ENCODE data around the gene OTOG. TPM values are rescaled to one million over a fixed set of nuclear protein-coding genes. Genes with fewer than 3 reads are reported as not detected.

OTOG gene
- total RNA-seq, 1 experiment from 2014 or later: not detected

- Mint-ChIP-seq H3K9me3 (ENCODE audit: unreplicated experiment) (no peaks in the 10 kb centered on the region), H3K4me3 (ENCODE audit: unreplicated experiment) (no peak overlapping the region), H3K4me1 (ENCODE audit: insufficient read depth, unreplicated experiment) (no peaks in the 10 kb centered on the region), H3K27me3 (ENCODE audit: insufficient read depth, unreplicated experiment) (peaks cover 28% of the 10 kb centered on the region), H3K27ac (ENCODE audit: low read depth, unreplicated experiment) (no peak overlapping the region), H3K36me3 (ENCODE audit: insufficient read depth, unreplicated experiment) (no peaks in the 10 kb centered on the region)
- intact Hi-C loops (cut with micrococcal nuclease): no loop called here
- no TSS peak for BruUV-seq (replicated peaks)
- TF ChIP-seq, protein P1, sequence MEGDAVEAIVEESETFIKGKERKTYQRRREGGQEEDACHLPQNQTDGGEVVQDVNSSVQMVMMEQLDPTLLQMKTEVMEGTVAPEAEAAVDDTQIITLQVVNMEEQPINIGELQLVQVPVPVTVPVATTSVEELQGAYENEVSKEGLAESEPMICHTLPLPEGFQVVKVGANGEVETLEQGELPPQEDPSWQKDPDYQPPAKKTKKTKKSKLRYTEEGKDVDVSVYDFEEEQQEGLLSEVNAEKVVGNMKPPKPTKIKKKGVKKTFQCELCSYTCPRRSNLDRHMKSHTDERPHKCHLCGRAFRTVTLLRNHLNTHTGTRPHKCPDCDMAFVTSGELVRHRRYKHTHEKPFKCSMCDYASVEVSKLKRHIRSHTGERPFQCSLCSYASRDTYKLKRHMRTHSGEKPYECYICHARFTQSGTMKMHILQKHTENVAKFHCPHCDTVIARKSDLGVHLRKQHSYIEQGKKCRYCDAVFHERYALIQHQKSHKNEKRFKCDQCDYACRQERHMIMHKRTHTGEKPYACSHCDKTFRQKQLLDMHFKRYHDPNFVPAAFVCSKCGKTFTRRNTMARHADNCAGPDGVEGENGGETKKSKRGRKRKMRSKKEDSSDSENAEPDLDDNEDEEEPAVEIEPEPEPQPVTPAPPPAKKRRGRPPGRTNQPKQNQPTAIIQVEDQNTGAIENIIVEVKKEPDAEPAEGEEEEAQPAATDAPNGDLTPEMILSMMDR (IDR thresholded peaks at IDR 0.05; ENCODE audit: unreplicated experiment): no peak
- DNase-seq (ENCODE audit: unreplicated experiment): no peak
- CTCF ChIA-PET: interaction anchor here (0.8 to 1.6 kb wide), 3 partner anchors 20 to 536 kb away, joined by 3 to 4 read pairs (median 3); no protein-coding TSS in a partner anchor
- POLR2A ChIA-PET: no interaction called here
Measured at GRCh38 chr11:17578958-17579357, 31.9 kb downstream of the OTOG start.

DNA sequence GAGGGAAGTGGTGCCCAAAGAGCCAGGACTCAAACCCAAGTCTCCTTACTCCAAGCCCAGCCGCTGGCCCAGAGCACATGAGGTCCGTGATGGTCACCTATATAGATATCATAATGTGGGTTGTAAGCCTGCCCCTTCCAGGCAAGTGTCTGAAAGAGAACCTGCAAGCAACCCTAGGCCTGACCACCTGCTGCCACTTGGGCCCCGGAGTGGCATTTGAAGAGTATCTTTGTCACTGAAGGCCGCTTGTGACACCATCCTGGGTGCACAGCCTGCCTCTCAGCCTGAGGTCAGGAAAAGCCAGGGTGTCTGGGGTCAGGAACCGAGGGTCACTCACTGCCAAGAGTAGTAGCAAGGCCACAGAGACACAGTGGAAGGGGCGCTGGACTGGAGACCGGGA is 32.4 kb downstream of the OTOG start:
- Mint-ChIP-seq H3K9me3 (ENCODE audit: unreplicated experiment) (no peaks in the 10 kb centered on the region), H3K27ac (ENCODE audit: low read depth, unreplicated experiment) (no peak overlapping the region), H3K4me3 (ENCODE audit: unreplicated experiment) (no peak overlapping the region), H3K27me3 (ENCODE audit: insufficient read depth, unreplicated experiment) (peaks cover 28% of the 10 kb centered on the region), H3K36me3 (ENCODE audit: insufficient read depth, unreplicated experiment) (no peaks in the 10 kb centered on the region), H3K4me1 (ENCODE audit: insufficient read depth, unreplicated experiment) (no peaks in the 10 kb centered on the region)
- TF ChIP-seq, protein P1 (IDR thresholded peaks at IDR 0.05; ENCODE audit: unreplicated experiment): no peak
- ChIA-PET CTCF (interaction anchor here (1.1 to 1.6 kb wide), 2 partner anchors 20 to 536 kb away, joined by 3 to 4 read pairs; no protein-coding TSS in a partner anchor), POLR2A (no interaction called here)
- no peak for DNase-seq (ENCODE audit: unreplicated experiment)
- intact Hi-C loops (cut with micrococcal nuclease): no loop called here
- BruUV-seq (replicated peaks): no TSS peak

DNA sequence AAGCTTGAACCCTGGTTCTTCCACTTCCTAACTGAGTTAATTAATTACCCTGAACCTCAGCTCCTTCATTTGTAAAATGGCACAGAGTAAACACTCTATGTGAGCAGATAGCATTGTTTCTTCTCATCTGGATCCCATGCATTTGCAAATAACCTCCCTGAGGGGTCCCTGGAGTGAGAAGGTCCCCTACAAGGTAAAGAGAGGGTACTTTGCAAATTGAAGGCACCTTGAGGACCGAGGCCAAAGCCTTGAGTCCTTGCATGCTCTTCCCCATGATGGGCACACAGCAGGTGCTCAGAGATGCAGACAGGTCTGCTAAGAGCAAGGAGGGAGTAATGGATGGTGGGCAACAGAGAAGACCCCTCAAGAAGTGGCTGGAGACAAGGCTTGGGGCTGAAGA is 33.2 kb downstream of the OTOG start:
- Mint-ChIP-seq H3K27me3 (ENCODE audit: insufficient read depth, unreplicated experiment) (peaks cover 32% of the 10 kb centered on the region), H3K27ac (ENCODE audit: low read depth, unreplicated experiment) (no peak overlapping the region), H3K4me1 (ENCODE audit: insufficient read depth, unreplicated experiment) (no peaks in the 10 kb centered on the region), H3K9me3 (ENCODE audit: unreplicated experiment) (no peaks in the 10 kb centered on the region), H3K36me3 (ENCODE audit: insufficient read depth, unreplicated experiment) (no peaks in the 10 kb centered on the region), H3K4me3 (ENCODE audit: unreplicated experiment) (no peak overlapping the region)
- ChIA-PET CTCF (no interaction called here), POLR2A (no interaction called here)
- intact Hi-C loops (cut with micrococcal nuclease): no loop called here
- no peak for DNase-seq (ENCODE audit: unreplicated experiment)
- no TSS peak for BruUV-seq (replicated peaks)
- TF ChIP-seq, protein P1 (IDR thresholded peaks at IDR 0.05; ENCODE audit: unreplicated experiment): no peak

DNA sequence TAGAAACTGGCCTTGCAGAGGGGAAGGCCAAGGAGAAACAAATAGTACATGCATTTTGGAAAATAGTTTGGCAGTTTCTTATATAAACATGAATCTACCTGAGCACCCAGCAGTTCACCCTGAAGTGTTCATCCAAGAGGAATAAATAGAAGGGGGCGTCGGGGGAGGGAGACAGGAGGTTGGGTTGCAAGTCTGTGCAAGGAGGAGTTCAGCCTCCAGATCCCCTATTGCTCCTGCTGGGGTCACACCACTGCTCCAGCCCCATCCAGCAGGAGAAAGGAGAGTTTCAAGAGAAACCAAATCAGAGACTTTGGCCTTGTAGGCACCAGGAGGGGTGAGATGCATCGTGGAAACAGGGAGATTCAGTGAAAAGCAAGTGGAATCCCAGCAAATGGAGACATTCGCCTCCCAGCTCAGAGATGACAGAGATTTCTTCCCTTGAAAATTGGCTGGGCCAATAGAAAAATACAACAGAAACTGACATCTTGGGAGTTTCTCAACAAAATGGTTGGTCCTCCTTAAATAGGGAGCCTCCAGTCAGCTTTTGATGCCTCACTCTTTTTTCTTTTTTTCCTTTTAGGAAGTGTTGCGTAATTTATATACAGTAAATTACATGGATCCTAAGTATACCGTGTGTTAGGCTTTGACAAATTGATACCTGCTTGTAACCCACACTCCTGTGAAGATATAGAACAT is 34.1 kb downstream of the OTOG start:
- Mint-ChIP-seq H3K36me3 (ENCODE audit: insufficient read depth, unreplicated experiment) (no peaks in the 10 kb centered on the region), H3K4me1 (ENCODE audit: insufficient read depth, unreplicated experiment) (no peaks in the 10 kb centered on the region), H3K27me3 (ENCODE audit: insufficient read depth, unreplicated experiment) (peaks cover 40% of the 10 kb centered on the region), H3K9me3 (ENCODE audit: unreplicated experiment) (no peaks in the 10 kb centered on the region), H3K27ac (ENCODE audit: low read depth, unreplicated experiment) (no peak overlapping the region), H3K4me3 (ENCODE audit: unreplicated experiment) (no peak overlapping the region)
- DNase-seq (ENCODE audit: unreplicated experiment): no peak
- intact Hi-C loops (cut with micrococcal nuclease): no loop called here
- TF ChIP-seq, protein P1 (IDR thresholded peaks at IDR 0.05; ENCODE audit: unreplicated experiment): no peak
- POLR2A ChIA-PET: no interaction called here
- CTCF ChIA-PET: no interaction called here
- BruUV-seq (replicated peaks): no TSS peak

All from MCF 10A (cell line).